HG03108 (cell line): ENCODE measurements around the gene CD163.
"Not testable (repeated sequence)": the region's sequence is repeated elsewhere in the genome, so short reads cannot be mapped to it uniquely, and the experiment has no call there.

Experiments used
- ATAC-seq: cut with Tn5 transposase; IDR thresholded peaks from one replicate; pipeline ENCODE4 v1.9.1; 2021; ENCODE audit warnings: moderate library complexity; ENCODE audit not compliant: unreplicated experiment

The CD163 gene

GRCh38 chr12:7503686-7504415, at the start of gene CD163:
TSS of gene CD163 (minus strand) at chr12:7503777. CDS start at chr12:7503690, 87 bp downstream.
- no peak for ATAC-seq

- no peak for ATAC-seq
These were observed 39.2 kb upstream of the CD163 start for GRCh38 chr12:7542813-7543212.

GRCh38 chr12:7542046-7542445, 38.5 kb upstream of the CD163 start:
- no peak for ATAC-seq

GRCh38 chr12:7514416-7514815, 10.8 kb upstream of the CD163 start:
- no peak for ATAC-seq

- ATAC-seq = no peak
These were observed 9.0 kb upstream of the CD163 start for GRCh38 chr12:7512553-7512952.

- not testable (repeated sequence) for ATAC-seq
These were observed 6.4 kb upstream of the CD163 start for GRCh38 chr12:7509793-7510470.

GRCh38 chr12:7502612-7503011, 965 bp downstream of the CD163 start:
- ATAC-seq = no peak

GRCh38 chr12:7501031-7501588, 2.5 kb downstream of the CD163 start:
- ATAC-seq = no peak

GRCh38 chr12:7499636-7500035, 3.9 kb downstream of the CD163 start:
- ATAC-seq = no peak

- ATAC-seq = no peak
These were observed 4.8 kb downstream of the CD163 start for GRCh38 chr12:7498809-7499208.

GRCh38 chr12:7497661-7498060, 5.9 kb downstream of the CD163 start:
- no peak for ATAC-seq

- no peak for ATAC-seq
These were observed 7.1 kb downstream of the CD163 start for GRCh38 chr12:7496451-7496850.

GRCh38 chr12:7495136-7495535, 8.4 kb downstream of the CD163 start:
- no peak for ATAC-seq

GRCh38 chr12:7493006-7493405, 10.6 kb downstream of the CD163 start:
- ATAC-seq = no peak

- ATAC-seq = no peak
These were observed 17.1 kb downstream of the CD163 start for GRCh38 chr12:7486512-7486911.

- ATAC-seq = no peak
These were observed 18.5 kb downstream of the CD163 start for GRCh38 chr12:7485095-7485494.

GRCh38 chr12:7483343-7483742, 20.2 kb downstream of the CD163 start:
- ATAC-seq = no peak

GRCh38 chr12:7479771-7480170, 23.8 kb downstream of the CD163 start:
- ATAC-seq = no peak

GRCh38 chr12:7472060-7472459, 31.5 kb downstream of the CD163 start:
- no peak for ATAC-seq

- no peak for ATAC-seq
These were observed 43.0 kb downstream of the CD163 start for GRCh38 chr12:7460375-7461259.

- ATAC-seq = no peak
These were observed 43.6 kb downstream of the CD163 start for GRCh38 chr12:7459973-7460372.
